Vagina (tissue), 2 donors: ENCODE data around the gene ZBTB45.

Experiments
- POLR2A ChIP-seq, 2 donors: fragments of 450-650 bp; IDR thresholded peaks; one replicate each; pipeline ENCODE4 v1.6.1; 2017; ENCODE audit warnings: antibody characterized with exemption in 2 of 2, mild to moderate bottlenecking in 2 of 2, moderate library complexity in 2 of 2
- POLR2AphosphoS5 ChIP-seq, 2 donors: sonication (generic); formaldehyde crosslinking; IDR thresholded peaks; one replicate each; pipeline ENCODE4 v1.9.0; 2017; ENCODE audit warnings: antibody characterized with exemption in 2 of 2, mild to moderate bottlenecking in 2 of 2, low read depth in 1 of 2; ENCODE audit not compliant: insufficient read depth in 1 of 2
- TF ChIP-seq, protein P1 (sequence below), 3 experiments: fragments of 450-650 bp in 2 of 3; fragments of 200-600 bp in 1 of 3; sonication (generic) in 1 of 3; IDR thresholded peaks; one replicate each; pipeline ENCODE4 v1.5.1; 2017 to 2019; ENCODE audit warnings: antibody characterized with exemption in 3 of 3, mild to moderate bottlenecking in 2 of 3, moderate library complexity in 2 of 3

DNA sequence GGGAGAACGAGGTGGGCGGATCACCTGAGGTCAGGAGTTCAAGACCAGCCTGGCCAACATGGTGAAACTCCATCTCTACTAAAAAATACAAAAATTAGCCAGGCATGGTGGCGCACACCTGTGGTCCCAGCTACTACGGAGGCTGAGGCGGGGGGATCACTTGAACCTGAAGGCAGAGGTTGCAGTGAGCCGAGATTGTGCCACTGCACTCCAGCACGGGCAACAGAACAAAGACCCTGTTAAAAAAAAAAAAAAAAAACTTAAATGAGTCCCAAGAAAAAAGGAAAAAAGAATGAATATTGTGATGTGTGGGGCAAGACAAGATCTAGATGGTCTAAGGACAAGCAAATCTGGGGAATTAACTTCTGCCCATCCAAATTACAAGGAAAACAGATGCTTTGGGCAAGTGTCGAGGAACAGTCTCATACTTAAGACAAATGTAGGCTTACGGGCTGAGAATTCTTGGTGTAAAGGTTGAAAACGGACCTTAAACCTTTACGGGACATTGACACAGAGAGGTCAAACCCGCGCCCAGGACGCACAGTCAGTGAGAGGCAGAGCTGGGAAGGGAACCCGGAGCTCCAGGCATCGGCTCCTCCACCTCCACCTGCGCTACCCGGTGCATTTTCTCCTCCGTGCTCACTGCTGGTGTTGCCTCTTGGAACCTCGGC, 53.4 kb downstream of the ZBTB45 start:
- TF ChIP-seq, protein P1, sequence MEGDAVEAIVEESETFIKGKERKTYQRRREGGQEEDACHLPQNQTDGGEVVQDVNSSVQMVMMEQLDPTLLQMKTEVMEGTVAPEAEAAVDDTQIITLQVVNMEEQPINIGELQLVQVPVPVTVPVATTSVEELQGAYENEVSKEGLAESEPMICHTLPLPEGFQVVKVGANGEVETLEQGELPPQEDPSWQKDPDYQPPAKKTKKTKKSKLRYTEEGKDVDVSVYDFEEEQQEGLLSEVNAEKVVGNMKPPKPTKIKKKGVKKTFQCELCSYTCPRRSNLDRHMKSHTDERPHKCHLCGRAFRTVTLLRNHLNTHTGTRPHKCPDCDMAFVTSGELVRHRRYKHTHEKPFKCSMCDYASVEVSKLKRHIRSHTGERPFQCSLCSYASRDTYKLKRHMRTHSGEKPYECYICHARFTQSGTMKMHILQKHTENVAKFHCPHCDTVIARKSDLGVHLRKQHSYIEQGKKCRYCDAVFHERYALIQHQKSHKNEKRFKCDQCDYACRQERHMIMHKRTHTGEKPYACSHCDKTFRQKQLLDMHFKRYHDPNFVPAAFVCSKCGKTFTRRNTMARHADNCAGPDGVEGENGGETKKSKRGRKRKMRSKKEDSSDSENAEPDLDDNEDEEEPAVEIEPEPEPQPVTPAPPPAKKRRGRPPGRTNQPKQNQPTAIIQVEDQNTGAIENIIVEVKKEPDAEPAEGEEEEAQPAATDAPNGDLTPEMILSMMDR (IDR thresholded peaks at IDR 0.05), result no peak
- TF ChIP-seq POLR2A (IDR thresholded peaks at IDR 0.05) (no peak), POLR2AphosphoS5 (IDR thresholded peaks at IDR 0.05; ENCODE audit: insufficient read depth in 1 of 2, low read depth in 1 of 2) (no peak)
